Heart left ventricle (tissue), 16 donors: ENCODE data around the gene CCDC9. TPM values are rescaled to one million over a fixed set of nuclear protein-coding genes. Genes with fewer than 3 reads are reported as not detected.
A peak's percentile ranks its signal among the peaks of the same experiment; 100 is the strongest.

Source experiments
- ATAC-seq, 4 donors: fragments of 200-7000 bp; cut with Tn5 transposase; one replicate each; pipeline ENCODE4 v1.9.1; 2020 to 2022; ENCODE audit warnings: moderate library complexity in 4 of 4, mild to moderate bottlenecking in 3 of 4, moderate number of reproducible peaks in 1 of 4
- DNase-seq, 5 donors: peaks; one replicate each; pipeline ENCODE4 v3.0.0-alpha.2; 2020
- H3K27ac ChIP-seq, 12 donors: fragments of 200-600 bp; sonication (generic) in 4 of 12; one replicate each; pipeline versions ENCODE4 v1.5.0 to v1.8.0; 2016 to 2022; ENCODE audit warnings: mild to moderate bottlenecking in 2 of 12
- H3K27me3 ChIP-seq, 9 donors: fragments of 200-600 bp; sonication (generic) in 2 of 9; one replicate each; pipeline versions ENCODE4 v1.5.1 to v1.8.0; 2016 to 2022; ENCODE audit warnings: mild to moderate bottlenecking in 3 of 9
- H3K36me3 ChIP-seq, 9 donors: fragments of 200-600 bp; sonication (generic) in 2 of 9; one replicate each; pipeline versions ENCODE4 v1.5.0 to v1.8.0; 2018 to 2022; ENCODE audit warnings: mild to moderate bottlenecking in 2 of 9
- H3K4me1 ChIP-seq, 12 donors: fragments of 200-600 bp; sonication (generic) in 4 of 12; one replicate each; pipeline versions ENCODE4 v1.5.0 to v1.8.0; 2016 to 2022; ENCODE audit warnings: mild to moderate bottlenecking in 3 of 12
- H3K4me3 ChIP-seq, 12 donors: fragments of 200-600 bp; sonication (generic) in 4 of 12; one replicate each; pipeline versions ENCODE4 v1.5.0 to v1.8.0; 2017 to 2022; ENCODE audit warnings: mild to moderate bottlenecking in 9 of 12, moderate library complexity in 4 of 12
- H3K9me3 ChIP-seq, 12 donors: fragments of 200-600 bp; sonication (generic) in 4 of 12; one replicate each; pipeline versions ENCODE4 v1.5.0 to v1.8.0; 2016 to 2022; ENCODE audit warnings: mild to moderate bottlenecking in 1 of 12
- CTCF ChIP-seq, 12 donors: fragments of 200-600 bp; sonication (generic) in 4 of 12; IDR thresholded peaks; one replicate each; pipeline versions ENCODE4 v1.5.0 to v1.8.0; 2018 to 2022; ENCODE audit warnings: antibody characterized with exemption in 12 of 12, mild to moderate bottlenecking in 5 of 12
- POLR2A ChIP-seq, 2 donors: fragments of 450-650 bp; IDR thresholded peaks; one replicate each; pipeline ENCODE4 v1.6.1; 2017; ENCODE audit warnings: antibody characterized with exemption in 2 of 2, mild to moderate bottlenecking in 2 of 2, moderate library complexity in 2 of 2
- WGBS, 4 donors: extraction: QIAGEN DNeasy Blood & Tissue Kit in 2 of 4; methylation state at CpG; one replicate each; pipeline versions ENCODE4 v1.1.5 to v1.1.7; 2013 to 2018; 5-methylcytosine and 5-hydroxymethylcytosine counted together
- intact Hi-C, 10 donors: fragments of 100-400 bp; cut with DNase I; formaldehyde crosslinking; loops; one replicate each; pipeline versions ENCODE4 v1.11.1 to v1.14.2; 2022
- polyA plus RNA-seq, 2 donors: library from polyadenylated mRNA; stranded (reverse); fragments of 200-250 nt; gene quantifications; one replicate each; pipeline ENCODE4 v1.2.3, GENCODE V29; 2013
- total RNA-seq, 9 donors: library from RNA; depleted of rRNA in 2 of 9; stranded (reverse); fragments of >200 nt in 2 of 9; fragmentation: NEBNext Ultra II Directional in 3 of 9; extraction: Animal tissue kit (Norgen Biotek cat#: 25700) in 3 of 9; gene quantifications; one replicate each; pipeline versions ENCODE4 v1.1.0 to v1.2.4, GENCODE V29; 2016 to 2023
- donor health status: ischemic (EF 13 %, LVEDD 7.1; RV severe dilation, severe dysfunction).
- donor health status: healthy with polysubstance abuse.
- donor health status: DM: no; HTN: yes; CAD: no.
- donor health status: DM: no; HTN: no; CAD: no.
- donor health status: ischemic (EF 25% LVEDD 6.9; RV normal size, moderate dysfunction).
- donor health status: ischemic (EF 25% LVEDD 5.7; RV mildly dilated, moderate dysfunction).
- donor health status: healthy.
- donor health status: DM: yes; HTN: yes; CAD: no.
- donor health status: ischemic (EF 35%, LVEDD 5.7; RV mildly dilated, moderate dysfunction).
- donor health status: nonischemic (EF 11% LVEDD 7.7; RV severe dilation, severe dysfunction).
- donor health status: DM: yes; HTN: yes; CAD: no.
- donor health status: PGD.
- donor health status: ischemic (EF 29% LVEDD 5.4; RV normal size, mild dysfunction).
- donor health status: nonischemic (EF 23%, LVEDD 6.1; RV moderate dilation, normal function).

CCDC9 gene
- total and polyA plus RNA-seq, 11 donors, result 6.7 to 33.3 (median 15.5) TPM

GRCh38 chr19:47239610-47240296 is 16.6 kb upstream of the CCDC9 start:
- intact Hi-C loops, result no loop called here
- Histone ChIP-seq H3K27me3 (peaks cover 0 to 19% (median 0%) of the 10 kb centered on the region in 9 donors), H3K27ac (no peak overlapping the region), H3K36me3 (no peaks in the 10 kb centered on the region), H3K9me3 (no peaks in the 10 kb centered on the region), H3K4me3 (peak overlapping the region in 10 of 12 donors; percentile 13 to 53 (median 36)), H3K4me1 (peaks cover 0 to 46% (median 32%) of the 10 kb centered on the region in 12 donors)
- 2 to 23% (median 5%) methylated on average over 9 to 62 of the region's 62 CpGs for WGBS, 4 donors
- ATAC-seq (peak in 2 of 4 donors; percentile 15 to 29), DNase-seq (peak; percentile 63 to 76 (median 63))
- no peak for TF ChIP-seq CTCF (IDR thresholded peaks at IDR 0.05)
- TF ChIP-seq POLR2A (IDR thresholded peaks at IDR 0.05), result no peak

GRCh38 chr19:47240556-47240955 is 15.8 kb upstream of the CCDC9 start:
- H3K9me3 ChIP-seq, result no peaks in the 10 kb centered on the region
- TF ChIP-seq CTCF (IDR thresholded peaks at IDR 0.05) (no peak), POLR2A (IDR thresholded peaks at IDR 0.05) (no peak)
- WGBS, 4 donors, result 54 to 78% (median 56%) methylated on average over 3 to 6 of the region's 6 CpGs
- intact Hi-C loops, result no loop called here
- peak overlapping the region in 1 of 12 donors; percentile 4 for H3K4me3 ChIP-seq
- H3K27me3 ChIP-seq, result peaks cover 0 to 19% (median 0%) of the 10 kb centered on the region in 9 donors
- H3K36me3 ChIP-seq, result no peaks in the 10 kb centered on the region
- H3K27ac ChIP-seq, result no peak overlapping the region
- peaks cover 0 to 47% (median 34%) of the 10 kb centered on the region in 12 donors for H3K4me1 ChIP-seq
- ATAC-seq (no peak), DNase-seq (no peak)

GRCh38 chr19:47240996-47241918 is 15.1 kb upstream of the CCDC9 start:
- WGBS, 4 donors, result 8 to 44% (median 10%) methylated on average over 3 to 27 of the region's 27 CpGs

More at GRCh38 chr19:47240996-47241918, 15.1 kb upstream of the CCDC9 start:
- Histone ChIP-seq H3K4me1 (peaks cover 0 to 47% (median 34%) of the 10 kb centered on the region in 12 donors), H3K36me3 (no peaks in the 10 kb centered on the region), H3K4me3 (peak overlapping the region in 1 of 12 donors; percentile 4), H3K27ac (no peak overlapping the region), H3K27me3 (peaks cover 0 to 19% (median 0%) of the 10 kb centered on the region in 9 donors), H3K9me3 (no peaks in the 10 kb centered on the region)
- DNase-seq (peak; percentile 71 to 78 (median 76)), ATAC-seq (peak in 3 of 4 donors; percentile 17 to 38 (median 20))
- TF ChIP-seq POLR2A (IDR thresholded peaks at IDR 0.05) (no peak), CTCF (IDR thresholded peaks at IDR 0.05) (no peak)
- intact Hi-C loops, result no loop called here
